ENCODE results near the gene ATF4.
A peak's percentile ranks its signal among the peaks of the same experiment; 100 is the strongest.

Gene ATF4

DNA sequence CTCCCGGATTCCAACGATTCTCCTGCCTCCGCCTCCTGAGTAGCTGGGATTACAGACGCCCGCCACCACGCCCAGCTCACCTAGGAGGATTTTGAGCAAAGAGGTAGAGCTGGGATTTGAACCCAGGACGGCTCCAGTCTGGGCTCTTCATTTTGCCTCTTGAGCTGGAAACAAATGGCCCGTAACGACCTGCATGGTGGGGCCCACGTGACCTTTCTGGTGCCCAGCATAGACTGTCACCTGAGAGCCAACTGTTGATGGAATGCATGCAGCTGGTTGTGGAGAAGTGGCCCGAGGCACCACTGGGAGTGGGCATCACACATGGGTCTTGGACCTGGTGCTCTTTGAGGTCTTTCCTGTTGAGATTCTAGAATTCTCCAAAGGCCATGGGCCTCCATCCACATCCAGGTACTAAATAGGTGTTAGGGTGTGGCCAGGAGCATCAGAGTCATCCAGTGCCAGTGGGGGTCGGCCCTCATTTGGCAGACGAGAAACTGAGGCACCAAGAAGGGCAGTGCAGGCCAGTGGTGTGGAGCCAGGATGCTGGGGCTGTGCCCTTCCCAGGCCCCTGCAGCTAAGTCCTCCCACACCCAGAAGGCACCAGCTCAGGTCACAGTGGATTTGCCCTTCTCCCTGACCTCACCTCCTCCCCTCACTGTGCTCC is 3.9 kb downstream of the ATF4 start:
- ChIA-PET POLR2A (interaction anchor here (0.6 to 6.1 kb wide), 24 partner anchors 8 to 630 kb away, joined by 3 to 85 read pairs (median 4); partner anchors contain the start of genes MIEF1, PDGFB, RPL3 and RPS19BP1), CTCF (interaction anchor here (0.6 to 13.7 kb wide), 7 partner anchors 8 to 654 kb away, joined by 3 to 380 read pairs (median 4); no protein-coding TSS in a partner anchor)
- peaks cover 0 to 73% of the 10 kb centered on the region in 2 experiments; a peak in 2 of 3 replicates for H3K36me3 ChIP-seq (ENCODE audit: control insufficient read depth in 2 of 2, insufficient read depth in 1 of 2, low read length in 2 of 2)
- H3K27ac ChIP-seq (ENCODE audit: extremely low read depth, low read depth, low read length), result peak overlapping the region; percentile 5; the same call in 1 of the 2 replicates
- H3K4me3 ChIP-seq (ENCODE audit: low read depth, low read length), result no peak overlapping the region
- H3K9me3 ChIP-seq (ENCODE audit: control insufficient read depth, insufficient read depth, low read depth, low read length), result no peaks in the 10 kb centered on the region
- 0 out of 2 replicates have a peak, but pooled peaks cover 3% of the 10 kb centered on the region for H3K4me1 ChIP-seq (ENCODE audit: control insufficient read depth, insufficient read depth, low read length)
- TF ChIP-seq ZNF585B (tag by site-specific recombination; IDR thresholded peaks at IDR 0.05), result no peak
- TF ChIP-seq ZFP69B (tag by site-specific recombination; IDR thresholded peaks at IDR 0.05), result peak; percentile 93
- TF ChIP-seq, protein P1, sequence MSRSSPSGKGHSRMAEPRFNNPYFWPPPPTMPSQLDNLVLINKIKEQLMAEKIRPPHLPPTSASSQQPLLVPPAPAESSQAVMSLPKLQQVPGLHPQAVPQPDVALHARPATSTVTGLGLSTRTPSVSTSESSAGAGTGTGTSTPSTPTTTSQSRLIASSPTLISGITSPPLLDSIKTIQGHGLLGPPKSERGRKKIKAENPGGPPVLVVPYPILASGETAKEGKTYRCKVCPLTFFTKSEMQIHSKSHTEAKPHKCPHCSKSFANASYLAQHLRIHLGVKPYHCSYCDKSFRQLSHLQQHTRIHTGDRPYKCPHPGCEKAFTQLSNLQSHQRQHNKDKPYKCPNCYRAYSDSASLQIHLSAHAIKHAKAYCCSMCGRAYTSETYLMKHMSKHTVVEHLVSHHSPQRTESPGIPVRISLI (tag by site-specific recombination; IDR thresholded peaks at IDR 0.05), result peak; percentile 5; the same call in 1 of the 2 replicates
- no peak for TF ChIP-seq ZNF473 (tag by site-specific recombination; IDR thresholded peaks at IDR 0.05)
- peak; percentile 83 for TF ChIP-seq SCRT2 (tag by site-specific recombination; IDR thresholded peaks at IDR 0.05)
- TF ChIP-seq ZNF341 (tag by site-specific recombination; IDR thresholded peaks at IDR 0.05; ENCODE audit: low read depth), result peak; percentile 82
- TF ChIP-seq ZEB2 (tag by site-specific recombination; IDR thresholded peaks at IDR 0.05), result peak; percentile 63
- TF ChIP-seq, protein P2, sequence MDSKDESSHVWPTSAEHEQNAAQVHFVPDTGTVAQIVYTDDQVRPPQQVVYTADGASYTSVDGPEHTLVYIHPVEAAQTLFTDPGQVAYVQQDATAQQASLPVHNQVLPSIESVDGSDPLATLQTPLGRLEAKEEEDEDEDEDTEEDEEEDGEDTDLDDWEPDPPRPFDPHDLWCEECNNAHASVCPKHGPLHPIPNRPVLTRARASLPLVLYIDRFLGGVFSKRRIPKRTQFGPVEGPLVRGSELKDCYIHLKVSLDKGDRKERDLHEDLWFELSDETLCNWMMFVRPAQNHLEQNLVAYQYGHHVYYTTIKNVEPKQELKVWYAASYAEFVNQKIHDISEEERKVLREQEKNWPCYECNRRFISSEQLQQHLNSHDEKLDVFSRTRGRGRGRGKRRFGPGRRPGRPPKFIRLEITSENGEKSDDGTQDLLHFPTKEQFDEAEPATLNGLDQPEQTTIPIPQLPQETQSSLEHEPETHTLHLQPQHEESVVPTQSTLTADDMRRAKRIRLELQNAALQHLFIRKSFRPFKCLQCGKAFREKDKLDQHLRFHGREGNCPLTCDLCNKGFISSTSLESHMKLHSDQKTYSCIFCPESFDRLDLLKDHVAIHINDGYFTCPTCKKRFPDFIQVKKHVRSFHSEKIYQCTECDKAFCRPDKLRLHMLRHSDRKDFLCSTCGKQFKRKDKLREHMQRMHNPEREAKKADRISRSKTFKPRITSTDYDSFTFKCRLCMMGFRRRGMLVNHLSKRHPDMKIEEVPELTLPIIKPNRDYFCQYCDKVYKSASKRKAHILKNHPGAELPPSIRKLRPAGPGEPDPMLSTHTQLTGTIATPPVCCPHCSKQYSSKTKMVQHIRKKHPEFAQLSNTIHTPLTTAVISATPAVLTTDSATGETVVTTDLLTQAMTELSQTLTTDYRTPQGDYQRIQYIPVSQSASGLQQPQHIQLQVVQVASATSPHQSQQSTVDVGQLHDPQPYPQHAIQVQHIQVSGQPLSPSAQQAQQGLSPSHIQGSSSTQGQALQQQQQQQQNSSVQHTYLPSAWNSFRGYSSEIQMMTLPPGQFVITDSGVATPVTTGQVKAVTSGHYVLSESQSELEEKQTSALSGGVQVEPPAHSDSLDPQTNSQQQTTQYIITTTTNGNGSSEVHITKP (tag by site-specific recombination; IDR thresholded peaks at IDR 0.05), result peak; percentile 75
- TF ChIP-seq IKZF3 (tag by site-specific recombination; IDR thresholded peaks at IDR 0.05), result 0 out of 2 replicates have a peak, but pooled peaks have one; percentile 11
- TF ChIP-seq SCRT1 (tag by site-specific recombination; IDR thresholded peaks at IDR 0.05; ENCODE audit: borderline replicate concordance), result 0 out of 2 replicates have a peak, but pooled peaks have one; percentile 9
- no peak for TF ChIP-seq ZSCAN23 (tag by site-specific recombination; IDR thresholded peaks at IDR 0.05)
- TF ChIP-seq, protein P3, sequence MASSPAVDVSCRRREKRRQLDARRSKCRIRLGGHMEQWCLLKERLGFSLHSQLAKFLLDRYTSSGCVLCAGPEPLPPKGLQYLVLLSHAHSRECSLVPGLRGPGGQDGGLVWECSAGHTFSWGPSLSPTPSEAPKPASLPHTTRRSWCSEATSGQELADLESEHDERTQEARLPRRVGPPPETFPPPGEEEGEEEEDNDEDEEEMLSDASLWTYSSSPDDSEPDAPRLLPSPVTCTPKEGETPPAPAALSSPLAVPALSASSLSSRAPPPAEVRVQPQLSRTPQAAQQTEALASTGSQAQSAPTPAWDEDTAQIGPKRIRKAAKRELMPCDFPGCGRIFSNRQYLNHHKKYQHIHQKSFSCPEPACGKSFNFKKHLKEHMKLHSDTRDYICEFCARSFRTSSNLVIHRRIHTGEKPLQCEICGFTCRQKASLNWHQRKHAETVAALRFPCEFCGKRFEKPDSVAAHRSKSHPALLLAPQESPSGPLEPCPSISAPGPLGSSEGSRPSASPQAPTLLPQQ (tag by site-specific recombination; IDR thresholded peaks at IDR 0.05), result peak; percentile 94
- TF ChIP-seq, protein P4, sequence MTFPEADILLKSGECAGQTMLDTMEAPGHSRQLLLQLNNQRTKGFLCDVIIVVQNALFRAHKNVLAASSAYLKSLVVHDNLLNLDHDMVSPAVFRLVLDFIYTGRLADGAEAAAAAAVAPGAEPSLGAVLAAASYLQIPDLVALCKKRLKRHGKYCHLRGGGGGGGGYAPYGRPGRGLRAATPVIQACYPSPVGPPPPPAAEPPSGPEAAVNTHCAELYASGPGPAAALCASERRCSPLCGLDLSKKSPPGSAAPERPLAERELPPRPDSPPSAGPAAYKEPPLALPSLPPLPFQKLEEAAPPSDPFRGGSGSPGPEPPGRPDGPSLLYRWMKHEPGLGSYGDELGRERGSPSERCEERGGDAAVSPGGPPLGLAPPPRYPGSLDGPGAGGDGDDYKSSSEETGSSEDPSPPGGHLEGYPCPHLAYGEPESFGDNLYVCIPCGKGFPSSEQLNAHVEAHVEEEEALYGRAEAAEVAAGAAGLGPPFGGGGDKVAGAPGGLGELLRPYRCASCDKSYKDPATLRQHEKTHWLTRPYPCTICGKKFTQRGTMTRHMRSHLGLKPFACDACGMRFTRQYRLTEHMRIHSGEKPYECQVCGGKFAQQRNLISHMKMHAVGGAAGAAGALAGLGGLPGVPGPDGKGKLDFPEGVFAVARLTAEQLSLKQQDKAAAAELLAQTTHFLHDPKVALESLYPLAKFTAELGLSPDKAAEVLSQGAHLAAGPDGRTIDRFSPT (tag by site-specific recombination; IDR thresholded peaks at IDR 0.05), result peak; percentile 55
- no peak for TF ChIP-seq ZNF112 (tag by site-specific recombination; IDR thresholded peaks at IDR 0.05)
